Neural crest cell (in vitro differentiated cells): ENCODE data around the gene BCL7A. TPM values are rescaled to one million over a fixed set of nuclear protein-coding genes. Genes with fewer than 3 reads are reported as not detected.
"Not testable (repeated sequence)": the region's sequence is repeated elsewhere in the genome, so short reads cannot be mapped to it uniquely, and the experiment has no call there.

ENCODE experiments used
- DNase-seq: peaks from one replicate; pipeline ENCODE4 v3.0.0; 2021; ENCODE audit warnings: low read depth, mixed read lengths, low spot score
- H3K27ac Mint-ChIP-seq: one replicate; pipeline ENCODE4 v1.8.0; 2021; ENCODE audit warnings: mild to moderate bottlenecking, mixed read lengths; ENCODE audit not compliant: unreplicated experiment
- H3K27me3 Mint-ChIP-seq: 2 replicates; pipeline ENCODE4 v1.8.0; 2021; ENCODE audit warnings: low read depth, mild to moderate bottlenecking, mixed read lengths
- H3K36me3 Mint-ChIP-seq: 2 replicates; pipeline ENCODE4 v1.8.0; 2021; ENCODE audit warnings: low read depth, mild to moderate bottlenecking, mixed read lengths
- H3K4me1 Mint-ChIP-seq: 2 replicates; pipeline ENCODE4 v1.8.0; 2021; ENCODE audit warnings: mixed read lengths
- H3K4me3 Mint-ChIP-seq: one replicate; pipeline ENCODE4 v1.8.0; 2021; ENCODE audit warnings: mild to moderate bottlenecking, mixed read lengths
- H3K9me3 Mint-ChIP-seq: 2 replicates; pipeline ENCODE4 v1.8.0; 2021; ENCODE audit warnings: mixed read lengths
- CTCF ChIP-seq: fragments of 200-600 bp; sonication (generic); conservative IDR thresholded peaks from 2 replicates; pipeline ENCODE4 v1.5.0; 2021; ENCODE audit warnings: antibody characterized with exemption, mild to moderate bottlenecking
- total RNA-seq: library from RNA; stranded (reverse); gene quantifications from 2 replicates; pipeline ENCODE4 v1.2.1, GENCODE V29; 2021

The BCL7A gene
- total RNA-seq, 1 donor from 2014 or later = 57.4 TPM

- TF ChIP-seq CTCF = no peak
- no peaks in the 10 kb centered on the region for H3K27me3 Mint-ChIP-seq
- H3K4me3 Mint-ChIP-seq = no peak overlapping the region
- peak overlapping the region; percentile 27 for H3K27ac Mint-ChIP-seq
- DNase-seq = no peak
- H3K36me3 Mint-ChIP-seq = peaks cover 10% of the 10 kb centered on the region
- H3K4me1 Mint-ChIP-seq = no peaks in the 10 kb centered on the region
- no peaks in the 10 kb centered on the region for H3K9me3 Mint-ChIP-seq
Measured at GRCh38 chr12:122050706-122051105, 29.0 kb downstream of the BCL7A start.

GRCh38 chr12:122051231-122051876 is 29.7 kb downstream of the BCL7A start:
- no peak for DNase-seq
- no peak overlapping the region for H3K4me3 Mint-ChIP-seq
- TF ChIP-seq CTCF = no peak
- no peaks in the 10 kb centered on the region for H3K9me3 Mint-ChIP-seq
- H3K27ac Mint-ChIP-seq = no peak overlapping the region
- H3K4me1 Mint-ChIP-seq = no peaks in the 10 kb centered on the region
- H3K36me3 Mint-ChIP-seq = peaks cover 6% of the 10 kb centered on the region
- H3K27me3 Mint-ChIP-seq = no peaks in the 10 kb centered on the region

- DNase-seq = no peak
- peaks cover 8% of the 10 kb centered on the region for H3K36me3 Mint-ChIP-seq
- no peaks in the 10 kb centered on the region for H3K4me1 Mint-ChIP-seq
- no peaks in the 10 kb centered on the region for H3K27me3 Mint-ChIP-seq
- H3K9me3 Mint-ChIP-seq = no peaks in the 10 kb centered on the region
- TF ChIP-seq CTCF = no peak
- H3K4me3 Mint-ChIP-seq = no peak overlapping the region
- peak overlapping the region; percentile 6 for H3K27ac Mint-ChIP-seq
Measured at GRCh38 chr12:122052285-122052684, 30.6 kb downstream of the BCL7A start.

- Mint-ChIP-seq H3K36me3 (peaks cover 8% of the 10 kb centered on the region), H3K27me3 (no peaks in the 10 kb centered on the region), H3K27ac (no peak overlapping the region), H3K4me3 (no peak overlapping the region), H3K9me3 (no peaks in the 10 kb centered on the region), H3K4me1 (no peaks in the 10 kb centered on the region)
- no peak for DNase-seq
- TF ChIP-seq CTCF = no peak
Measured at GRCh38 chr12:122054842-122055520, 33.3 kb downstream of the BCL7A start.

- peaks cover 11% of the 10 kb centered on the region for H3K36me3 Mint-ChIP-seq
- DNase-seq, H3K4me3 Mint-ChIP-seq, H3K27me3 Mint-ChIP-seq, H3K9me3 Mint-ChIP-seq, H3K27ac Mint-ChIP-seq, H3K4me1 Mint-ChIP-seq: not testable (repeated sequence)
Measured at GRCh38 chr12:122056406-122056805, 34.7 kb downstream of the BCL7A start.

- Mint-ChIP-seq H3K27ac (no peak overlapping the region), H3K9me3 (no peaks in the 10 kb centered on the region), H3K36me3 (peaks cover 11% of the 10 kb centered on the region), H3K27me3 (no peaks in the 10 kb centered on the region), H3K4me3 (no peak overlapping the region), H3K4me1 (no peaks in the 10 kb centered on the region)
- TF ChIP-seq CTCF = no peak
- DNase-seq = no peak
Measured at GRCh38 chr12:122057007-122057735, 35.5 kb downstream of the BCL7A start.
